Activated CD4-positive, alpha-beta T cell treated with anti-CD3 and anti-CD28 coated beads, Interleukin-2, Interleukin-6, amounts not matched to agents 100 ng/mL and 50 ng/mL, durations not matched to agents 16 hours and 8 hours (primary cell): ENCODE results near the gene DOCK9.
"Not testable (repeated sequence)": the region's sequence is repeated elsewhere in the genome, so short reads cannot be mapped to it uniquely, and the experiment has no call there.

Experiments
- DNase-seq: peaks from one replicate; pipeline ENCODE4 v3.0.0-alpha.2; 2020

DOCK9 gene

GRCh38 chr13:98761986-98762616, 215.8 kb downstream of the DOCK9 start:
- no peak for DNase-seq

- DNase-seq, result peak; percentile 21
These were observed 216.5 kb downstream of the DOCK9 start for GRCh38 chr13:98761126-98761985.

- no peak for DNase-seq
These were observed 222.1 kb downstream of the DOCK9 start for GRCh38 chr13:98755729-98756128.

- DNase-seq, result no peak
These were observed 222.7 kb downstream of the DOCK9 start for GRCh38 chr13:98755116-98755515.

GRCh38 chr13:98754468-98754867, 223.4 kb downstream of the DOCK9 start:
- not testable (repeated sequence) for DNase-seq

GRCh38 chr13:98752467-98753290, 225.2 kb downstream of the DOCK9 start, which contains the start of gene SLC15A1:
TSS of gene SLC15A1 (minus strand) at chr13:98752672. CDS start at chr13:98752598, 74 bp downstream.
- DNase-seq, result no peak

GRCh38 chr13:98751861-98752466, 225.9 kb downstream of the DOCK9 start:
- DNase-seq, result no peak

- DNase-seq, result no peak
These were observed 226.5 kb downstream of the DOCK9 start for GRCh38 chr13:98751367-98751782.

GRCh38 chr13:98749501-98749900, 228.4 kb downstream of the DOCK9 start:
- no peak for DNase-seq

GRCh38 chr13:98746968-98747367, 230.9 kb downstream of the DOCK9 start:
- no peak for DNase-seq
